Activated CD8-positive, alpha-beta T cell treated with anti-CD3 and anti-CD28 coated beads for 36 hours (primary cell): ENCODE measurements around the gene RINL. TPM values are rescaled to one million over a fixed set of nuclear protein-coding genes. Genes with fewer than 3 reads are reported as not detected.

Experiments used
- ATAC-seq: fragments of 200-7000 bp; cut with Tn5 transposase; one replicate; pipeline ENCODE4 v1.10.0; 2021; ENCODE audit warnings: mild to moderate bottlenecking, moderate library complexity
- CTCF ChIA-PET: fragments of 350-600 bp; sonication (Branson Sonifier 250); formaldehyde crosslinking; loops from one replicate; lab custom pipeline; 2021; ENCODE audit warnings: antibody characterized with exemption; lab: Charles Lee
- POLR2A ChIA-PET: fragments of 350-600 bp; sonication (Branson Sonifier 250); formaldehyde crosslinking; loops from one replicate; lab custom pipeline; 2021; ENCODE audit warnings: antibody characterized with exemption; lab: Charles Lee
- DNase-seq: peaks from one replicate; pipeline ENCODE4 v3.0.0-alpha.2; 2020
- H3K27ac Mint-ChIP-seq: one replicate; pipeline ENCODE4 v1.8.0; 2021; ENCODE audit warnings: mild to moderate bottlenecking, mixed read lengths
- H3K27me3 Mint-ChIP-seq: one replicate; pipeline ENCODE4 v1.8.0; 2021; ENCODE audit warnings: mixed read lengths
- H3K36me3 Mint-ChIP-seq: one replicate; pipeline ENCODE4 v1.8.0; 2021; ENCODE audit warnings: low read depth, mixed read lengths
- H3K4me1 Mint-ChIP-seq: one replicate; pipeline ENCODE4 v1.8.0; 2021; ENCODE audit warnings: low read depth, mixed read lengths
- H3K4me3 Mint-ChIP-seq: one replicate; pipeline ENCODE4 v1.8.0; 2021; ENCODE audit warnings: mild to moderate bottlenecking, moderate library complexity, mixed read lengths
- H3K9me3 Mint-ChIP-seq: one replicate; pipeline ENCODE4 v1.8.0; 2021; ENCODE audit warnings: mixed read lengths
- CTCF ChIP-seq: fragments of 200-600 bp; IDR thresholded peaks from one replicate; pipeline ENCODE4 v1.8.0; 2022; ENCODE audit warnings: antibody characterized with exemption, mild to moderate bottlenecking
- intact Hi-C: fragments of 100-400 bp; cut with micrococcal nuclease; formaldehyde crosslinking; loops from one replicate; pipeline ENCODE4 v1.10.0; 2022
- total RNA-seq, 2 experiments: library from RNA; stranded (reverse); gene quantifications; one replicate each; pipeline ENCODE4 v1.2.3, GENCODE V29; 2021

The RINL gene
- total RNA-seq, 2 experiments from 2014 or later: 85.5 to 87.7 TPM

- ChIA-PET POLR2A (interaction anchor here (0.9 to 4.6 kb wide), 5 partner anchors 11 to 41 kb away, joined by 3 to 48 read pairs (median 9); partner anchors contain the start of genes HNRNPL and RINL), CTCF (no interaction called here)
- Mint-ChIP-seq H3K4me1 (peaks cover 44% of the 10 kb centered on the region), H3K27ac (peak overlapping the region; percentile 55), H3K27me3 (no peaks in the 10 kb centered on the region), H3K36me3 (peaks cover 63% of the 10 kb centered on the region), H3K4me3 (no peak overlapping the region), H3K9me3 (no peaks in the 10 kb centered on the region)
- no peak for ATAC-seq
- intact Hi-C loops: no loop called here
- no peak for DNase-seq
- TF ChIP-seq CTCF: no peak
Measured at GRCh38 chr19:38836983-38837626, 41.0 kb downstream of the RINL start.

GRCh38 chr19:38836159-38836982, 41.7 kb downstream of the RINL start:
- POLR2A ChIA-PET: interaction anchor here (1.0 to 3.2 kb wide), 5 partner anchors 7 to 42 kb away, joined by 3 to 24 read pairs (median 3); partner anchors contain the start of genes HNRNPL and RINL
- no peak for TF ChIP-seq CTCF
- ATAC-seq: no peak
- peaks cover 56% of the 10 kb centered on the region for H3K36me3 Mint-ChIP-seq
- H3K27me3 Mint-ChIP-seq: no peaks in the 10 kb centered on the region
- peak overlapping the region; percentile 55 for H3K27ac Mint-ChIP-seq
- H3K4me3 Mint-ChIP-seq: no peak overlapping the region
- DNase-seq: no peak
- intact Hi-C loops: no loop called here
- CTCF ChIA-PET: interaction anchor here (2.5 kb wide), 1 partner anchor 10 kb away, joined by 9 read pairs; no protein-coding TSS in a partner anchor
- no peaks in the 10 kb centered on the region for H3K9me3 Mint-ChIP-seq
- peaks cover 41% of the 10 kb centered on the region for H3K4me1 Mint-ChIP-seq

GRCh38 chr19:38834590-38834989, 43.5 kb downstream of the RINL start:
- no peak for TF ChIP-seq CTCF
- no peak for ATAC-seq
- H3K4me1 Mint-ChIP-seq: peaks cover 36% of the 10 kb centered on the region
- CTCF ChIA-PET: interaction anchor here (1.2 to 2.5 kb wide), 2 partner anchors 12 to 73 kb away, joined by 3 to 9 read pairs; no protein-coding TSS in a partner anchor
- no peaks in the 10 kb centered on the region for H3K27me3 Mint-ChIP-seq
- intact Hi-C loops: no loop called here
- H3K9me3 Mint-ChIP-seq: no peaks in the 10 kb centered on the region
- peaks cover 46% of the 10 kb centered on the region for H3K36me3 Mint-ChIP-seq
- POLR2A ChIA-PET: interaction anchor here (0.8 to 3.2 kb wide), 8 partner anchors 9 to 101 kb away, joined by 3 to 24 read pairs (median 4); partner anchors contain the start of gene HNRNPL
- no peak for DNase-seq
- H3K27ac Mint-ChIP-seq: no peak overlapping the region
- H3K4me3 Mint-ChIP-seq: no peak overlapping the region

- POLR2A ChIA-PET: interaction anchor here (0.8 to 3.2 kb wide), 6 partner anchors 9 to 102 kb away, joined by 3 to 24 read pairs (median 4); no protein-coding TSS in a partner anchor
- TF ChIP-seq CTCF: no peak
Measured at GRCh38 chr19:38834104-38834490, 44.0 kb downstream of the RINL start.

More at GRCh38 chr19:38834104-38834490, 44.0 kb downstream of the RINL start:
- Mint-ChIP-seq H3K4me1 (peaks cover 31% of the 10 kb centered on the region), H3K4me3 (no peak overlapping the region), H3K27me3 (no peaks in the 10 kb centered on the region), H3K27ac (peak overlapping the region; percentile 72), H3K36me3 (peaks cover 43% of the 10 kb centered on the region), H3K9me3 (no peaks in the 10 kb centered on the region)
- CTCF ChIA-PET: interaction anchor here (1.2 to 2.5 kb wide), 2 partner anchors 13 to 73 kb away, joined by 3 to 9 read pairs; no protein-coding TSS in a partner anchor
- no peak for DNase-seq
- ATAC-seq: no peak
- intact Hi-C loops: no loop called here
